Prostate gland (tissue), 2 donors: ENCODE results near the gene IL1RAPL1. TPM values are rescaled to one million over a fixed set of nuclear protein-coding genes. Genes with fewer than 3 reads are reported as not detected.

ENCODE experiments used
- DNase-seq: peaks from one replicate; pipeline ENCODE4 v3.0.0-alpha.2; 2019; ENCODE audit warnings: low spot score
- H3K27ac ChIP-seq, 2 donors: fragments of 200-600 bp; sonication (generic); 2 replicates each; pipeline ENCODE4 v1.5.1; 2017 to 2019
- H3K27me3 ChIP-seq: fragments of 200-600 bp; sonication (generic); replicated peaks from 2 replicates; pipeline ENCODE4 v1.5.1; 2019; ENCODE audit not compliant: insufficient read depth
- H3K36me3 ChIP-seq, 2 donors: fragments of 200-600 bp; sonication (generic); 1 replicate in 1 of 2; 2 replicates in 1 of 2; pipeline versions ENCODE4 v1.5.1 to v1.8.1; 2017 to 2019
- H3K4me1 ChIP-seq: fragments of 200-600 bp; sonication (generic); replicated peaks from 2 replicates; pipeline ENCODE4 v1.5.1; 2019
- H3K4me3 ChIP-seq, 2 donors: fragments of 200-600 bp; sonication (generic); 2 replicates each; pipeline ENCODE4 v1.5.1; 2017 to 2019
- H3K9me3 ChIP-seq: fragments of 200-600 bp; sonication (generic); 2 replicates; pipeline ENCODE4 v1.5.1; 2017
- POLR2A ChIP-seq: fragments of 450-650 bp; IDR thresholded peaks from one replicate; pipeline ENCODE4 v1.6.1; 2016; ENCODE audit warnings: antibody characterized with exemption, mild to moderate bottlenecking
- POLR2AphosphoS5 ChIP-seq: sonication (generic); formaldehyde crosslinking; IDR thresholded peaks from one replicate; pipeline ENCODE4 v1.6.1; 2017; ENCODE audit warnings: antibody characterized with exemption
- WGBS: methylation state at CpG from one replicate; pipeline ENCODE4 v1.1.5; 2018; 5-methylcytosine and 5-hydroxymethylcytosine counted together
- intact Hi-C: fragments of 100-400 bp; cut with DNase I; formaldehyde crosslinking; loops from one replicate; pipeline ENCODE4 v1.14.2; 2022
- total RNA-seq, 2 donors: library from RNA; depleted of rRNA; stranded (reverse); fragments of >200 nt; gene quantifications; one replicate each; pipeline ENCODE4 v1.1.0, GENCODE V29; 2016
- TF ChIP-seq, protein P1 (sequence below), 4 experiments: fragments of 200-600 bp in 2 of 4; fragments of 450-650 bp in 2 of 4; sonication (generic) in 2 of 4; IDR thresholded peaks; 1 replicate in 3 of 4; 2 replicates in 1 of 4; pipeline ENCODE4 v1.5.1; 2016 to 2019; ENCODE audit warnings: antibody characterized with exemption in 4 of 4, mild to moderate bottlenecking in 2 of 4, moderate library complexity in 2 of 4

The IL1RAPL1 gene
- total RNA-seq, 2 donors from 2014 or later = 0.23 TPM

GRCh38 chrX:29941287-29941686 lies 1354.0 kb downstream of the IL1RAPL1 start:
- no peak for DNase-seq
- intact Hi-C loops = no loop called here
- TF ChIP-seq POLR2AphosphoS5 (no peak), POLR2A (no peak)
- TF ChIP-seq, protein P1, sequence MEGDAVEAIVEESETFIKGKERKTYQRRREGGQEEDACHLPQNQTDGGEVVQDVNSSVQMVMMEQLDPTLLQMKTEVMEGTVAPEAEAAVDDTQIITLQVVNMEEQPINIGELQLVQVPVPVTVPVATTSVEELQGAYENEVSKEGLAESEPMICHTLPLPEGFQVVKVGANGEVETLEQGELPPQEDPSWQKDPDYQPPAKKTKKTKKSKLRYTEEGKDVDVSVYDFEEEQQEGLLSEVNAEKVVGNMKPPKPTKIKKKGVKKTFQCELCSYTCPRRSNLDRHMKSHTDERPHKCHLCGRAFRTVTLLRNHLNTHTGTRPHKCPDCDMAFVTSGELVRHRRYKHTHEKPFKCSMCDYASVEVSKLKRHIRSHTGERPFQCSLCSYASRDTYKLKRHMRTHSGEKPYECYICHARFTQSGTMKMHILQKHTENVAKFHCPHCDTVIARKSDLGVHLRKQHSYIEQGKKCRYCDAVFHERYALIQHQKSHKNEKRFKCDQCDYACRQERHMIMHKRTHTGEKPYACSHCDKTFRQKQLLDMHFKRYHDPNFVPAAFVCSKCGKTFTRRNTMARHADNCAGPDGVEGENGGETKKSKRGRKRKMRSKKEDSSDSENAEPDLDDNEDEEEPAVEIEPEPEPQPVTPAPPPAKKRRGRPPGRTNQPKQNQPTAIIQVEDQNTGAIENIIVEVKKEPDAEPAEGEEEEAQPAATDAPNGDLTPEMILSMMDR (IDR thresholded peaks at IDR 0.05) = no peak

GRCh38 chrX:29947225-29947624 lies 1360.0 kb downstream of the IL1RAPL1 start:
- no peaks in the 10 kb centered on the region for H3K36me3 ChIP-seq
- no peak overlapping the region for H3K27ac ChIP-seq
- TF ChIP-seq POLR2AphosphoS5 (no peak), POLR2A (no peak)
- TF ChIP-seq, protein P1 (IDR thresholded peaks at IDR 0.05) = no peak
- intact Hi-C loops = no loop called here
- no peaks in the 10 kb centered on the region for H3K27me3 ChIP-seq
- WGBS = 87% methylated on average over 3 of the region's 3 CpGs
- no peaks in the 10 kb centered on the region for H3K9me3 ChIP-seq
- H3K4me1 ChIP-seq = no peaks in the 10 kb centered on the region
- H3K4me3 ChIP-seq = no peak overlapping the region
- DNase-seq = no peak

More at GRCh38 chrX:29941287-29941686, 1354.0 kb downstream of the IL1RAPL1 start:
- no peak overlapping the region for H3K27ac ChIP-seq
- no peaks in the 10 kb centered on the region for H3K27me3 ChIP-seq
- 37% methylated on average over 1 of the region's 1 CpG for WGBS
- H3K4me1 ChIP-seq = no peaks in the 10 kb centered on the region
- no peaks in the 10 kb centered on the region for H3K36me3 ChIP-seq
- H3K4me3 ChIP-seq = no peak overlapping the region
- no peaks in the 10 kb centered on the region for H3K9me3 ChIP-seq

GRCh38 chrX:29948653-29949052 lies 1361.4 kb downstream of the IL1RAPL1 start:
- DNase-seq = no peak
- no peaks in the 10 kb centered on the region for H3K27me3 ChIP-seq
- no peaks in the 10 kb centered on the region for H3K9me3 ChIP-seq
- no peaks in the 10 kb centered on the region for H3K4me1 ChIP-seq
- no peaks in the 10 kb centered on the region for H3K36me3 ChIP-seq
- no peak overlapping the region for H3K4me3 ChIP-seq
- intact Hi-C loops = no loop called here
- TF ChIP-seq, protein P1 (IDR thresholded peaks at IDR 0.05) = no peak
- TF ChIP-seq POLR2A (no peak), POLR2AphosphoS5 (no peak)
- H3K27ac ChIP-seq = no peak overlapping the region
- WGBS = 21% methylated on average over 1 of the region's 1 CpG

- intact Hi-C loops = no loop called here
- Histone ChIP-seq H3K27ac (no peak overlapping the region), H3K4me1 (no peaks in the 10 kb centered on the region), H3K36me3 (no peaks in the 10 kb centered on the region), H3K9me3 (no peaks in the 10 kb centered on the region), H3K4me3 (no peak overlapping the region), H3K27me3 (no peaks in the 10 kb centered on the region)
- TF ChIP-seq POLR2AphosphoS5 (no peak), POLR2A (no peak)
- TF ChIP-seq, protein P1 (IDR thresholded peaks at IDR 0.05) = no peak
- WGBS = 86% methylated on average over 3 of the region's 3 CpGs
- DNase-seq = no peak
Observed at GRCh38 chrX:29952016-29952415, 1364.8 kb downstream of the IL1RAPL1 start.

DNA sequence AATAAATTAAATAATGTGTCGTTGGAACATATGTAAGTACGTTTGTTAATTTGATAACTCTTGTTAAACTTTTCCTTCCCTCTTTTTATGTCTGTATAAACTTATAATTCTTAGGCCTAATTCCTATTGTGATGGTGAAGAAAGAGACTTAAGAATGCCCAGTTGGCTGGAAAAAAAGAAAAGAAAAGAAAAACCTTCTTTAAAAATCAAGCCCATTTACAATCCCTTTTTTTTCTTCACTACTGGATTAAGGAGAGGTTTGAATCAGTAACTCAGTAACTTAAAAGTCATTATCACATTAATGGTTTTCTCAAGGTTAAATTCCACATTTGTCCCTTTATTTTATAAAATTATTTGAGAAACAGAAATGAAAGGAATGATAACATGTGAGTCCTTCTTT lies 1374.8 kb downstream of the IL1RAPL1 start:
- Histone ChIP-seq H3K27me3 (no peaks in the 10 kb centered on the region), H3K4me3 (no peak overlapping the region), H3K4me1 (no peaks in the 10 kb centered on the region), H3K27ac (no peak overlapping the region), H3K9me3 (no peaks in the 10 kb centered on the region), H3K36me3 (no peaks in the 10 kb centered on the region)
- intact Hi-C loops = no loop called here
- 79% methylated on average over 2 of the region's 2 CpGs for WGBS
- DNase-seq = no peak
- TF ChIP-seq POLR2AphosphoS5 (no peak), POLR2A (no peak)
- TF ChIP-seq, protein P1 (IDR thresholded peaks at IDR 0.05) = no peak
